IMR-90 (cell line): ENCODE data around the gene GRM5. TPM values are rescaled to one million over a fixed set of nuclear protein-coding genes. Genes with fewer than 3 reads are reported as not detected.

Experiments used
- ATAC-seq: fragments of 200-7000 bp; cut with Tn5 transposase; 2 replicates; pipeline ENCODE4 v1.9.1; 2020; ENCODE audit warnings: low read depth, mild to moderate bottlenecking, moderate library complexity
- BruUV-seq: library from RNA; stranded (reverse); fragments of 400-500 nt; replicated peaks from 2 replicates; lab custom pipeline; 2021; lab: Mats Ljungman, UMichigan
- CTCF ChIA-PET: fragments of 300-600 bp; formaldehyde crosslinking; extraction: SDS; loops from one replicate; lab custom pipeline; 2021; ENCODE audit warnings: antibody characterized with exemption; lab: Yijun Ruan, JAX
- POLR2A ChIA-PET: fragments of 300-600 bp; sonication (Branson Sonifier 250); formaldehyde crosslinking; loops from one replicate; lab custom pipeline; 2022; ENCODE audit warnings: antibody characterized with exemption; ENCODE audit not compliant: unreplicated experiment; lab: Charles Lee
- DNase-seq: peaks from one replicate; pipeline ENCODE4 v3.0.0; 2013
- H2AFZ ChIP-seq: replicated peaks from 2 replicates; pipeline ENCODE3; 2013; ENCODE audit warnings: low read length, mild to moderate bottlenecking; ENCODE audit not compliant: poor library complexity
- H2AK5ac ChIP-seq: 2 replicates; pipeline ENCODE4 v1.6.1; 2013; ENCODE audit warnings: low read depth, low read length, inconsistent platforms
- H2AK9ac ChIP-seq: replicated peaks from 2 replicates; pipeline ENCODE3; 2013; ENCODE audit warnings: mild to moderate bottlenecking, low read depth, low read length, moderate library complexity; ENCODE audit not compliant: poor library complexity
- H2BK120ac ChIP-seq: 2 replicates; pipeline ENCODE4 v1.6.1; 2013; ENCODE audit warnings: low read depth, low read length, inconsistent platforms
- H2BK15ac ChIP-seq: 3 replicates; pipeline ENCODE4 v1.6.1; 2013; ENCODE audit warnings: low read depth, low read length, inconsistent platforms
- H2BK20ac ChIP-seq: 2 replicates; pipeline ENCODE4 v1.6.1; 2013; ENCODE audit warnings: low read depth, mild to moderate bottlenecking, inconsistent platforms, low read length, moderate library complexity
- H2BK5ac ChIP-seq: 2 replicates; pipeline ENCODE4 v1.6.1; 2013; ENCODE audit warnings: mild to moderate bottlenecking, low read depth, low read length, inconsistent platforms; ENCODE audit not compliant: poor library complexity, severe bottlenecking
- H3K14ac ChIP-seq: replicated peaks from 2 replicates; pipeline ENCODE4 v1.6.1; 2013; ENCODE audit warnings: low read depth, low read length, inconsistent platforms
- H3K18ac ChIP-seq: 2 replicates; pipeline ENCODE4 v1.6.1; 2013; ENCODE audit warnings: low read depth, low read length, control low read depth
- H3K23ac ChIP-seq: 2 replicates; pipeline ENCODE4 v1.6.1; 2013; ENCODE audit warnings: low read depth, low read length, inconsistent platforms
- H3K27ac ChIP-seq: 2 replicates; pipeline ENCODE4 v1.5.1; 2013; ENCODE audit warnings: mild to moderate bottlenecking, control low read depth, low read length; ENCODE audit not compliant: insufficient read depth
- H3K27me3 ChIP-seq: 2 replicates; pipeline ENCODE4 v1.6.1; 2013; ENCODE audit warnings: low read length; ENCODE audit not compliant: control insufficient read depth, insufficient read depth
- H3K36me3 ChIP-seq: 2 replicates; pipeline ENCODE4 v1.6.1; 2013; ENCODE audit warnings: low read length, mixed read lengths; ENCODE audit not compliant: control insufficient read depth, insufficient read depth
- H3K4ac ChIP-seq: 2 replicates; pipeline ENCODE4 v1.6.1; 2013; ENCODE audit warnings: low read depth, low read length, inconsistent platforms
- H3K4me1 ChIP-seq: 2 replicates; pipeline ENCODE4 v1.6.1; 2013; ENCODE audit warnings: low read length, mixed read lengths; ENCODE audit not compliant: control insufficient read depth, insufficient read depth
- H3K4me2 ChIP-seq: 2 replicates; pipeline ENCODE4 v1.6.1; 2013; ENCODE audit warnings: low read depth, mild to moderate bottlenecking, control low read depth, low read length, moderate library complexity
- H3K4me3 ChIP-seq: 2 replicates; pipeline ENCODE4 v1.5.1; 2013; ENCODE audit warnings: low read depth, mild to moderate bottlenecking, control low read depth, low read length, moderate library complexity; ENCODE audit not compliant: insufficient read depth
- H3K56ac ChIP-seq: 2 replicates; pipeline ENCODE4 v1.6.1; 2013; ENCODE audit warnings: low read length, inconsistent platforms; ENCODE audit not compliant: insufficient read depth; ENCODE audit errors: extremely low read depth
- H3K79me1 ChIP-seq, 2 experiments: 2 replicates each; pipeline ENCODE4 v1.6.1; 2013; ENCODE audit warnings: low read length in 2 of 2, inconsistent platforms in 1 of 2, low read depth in 1 of 2
- H3K9ac ChIP-seq: 2 replicates; pipeline ENCODE4 v1.6.1; 2013; ENCODE audit warnings: low read depth, low read length, control low read depth
- H3K9me1 ChIP-seq: 2 replicates; pipeline ENCODE4 v1.6.1; 2013; ENCODE audit warnings: low read length, inconsistent platforms; ENCODE audit not compliant: insufficient read depth
- H3K9me3 ChIP-seq: 2 replicates; pipeline ENCODE4 v1.6.1; 2013; ENCODE audit warnings: low read length; ENCODE audit not compliant: control insufficient read depth, insufficient read depth
- H4K20me1 ChIP-seq: 2 replicates; pipeline ENCODE4 v1.6.1; 2013; ENCODE audit warnings: low read length, inconsistent platforms; ENCODE audit not compliant: insufficient read depth
- H4K5ac ChIP-seq: 2 replicates; pipeline ENCODE4 v1.6.1; 2013; ENCODE audit warnings: mild to moderate bottlenecking, low read depth, low read length, control low read depth
- H4K8ac ChIP-seq, 2 experiments: 2 replicates each; pipeline ENCODE4 v1.6.1; 2013; ENCODE audit warnings: low read depth in 2 of 2, low read length in 2 of 2, control low read depth in 1 of 2, inconsistent platforms in 1 of 2
- H4K91ac ChIP-seq: 2 replicates; pipeline ENCODE4 v1.6.1; 2013; ENCODE audit warnings: low read depth, low read length, inconsistent platforms; ENCODE audit not compliant: insufficient read depth
- BHLHE40 ChIP-seq: fragments of 150-350 bp; IDR thresholded peaks from 2 replicates; pipeline ENCODE4 v1.6.1; 2016; ENCODE audit warnings: mild to moderate bottlenecking, low read depth, low read length
- CEBPB ChIP-seq: IDR thresholded peaks from 2 replicates; pipeline ENCODE4 v1.6.1; 2012; ENCODE audit warnings: low read depth, low read length, improper control_type of control experiment
- CHD1 ChIP-seq: IDR thresholded peaks from 2 replicates; pipeline ENCODE4 v1.6.1; 2012; ENCODE audit warnings: low read depth, low read length, improper control_type of control experiment
- FOS ChIP-seq: fragments of 150-350 bp; IDR thresholded peaks from 2 replicates; pipeline ENCODE4 v1.6.1; 2016; ENCODE audit warnings: low read depth, low read length
- MAFK ChIP-seq: IDR thresholded peaks from 2 replicates; pipeline ENCODE4 v1.6.1; 2012; ENCODE audit warnings: low read depth, low read length, improper control_type of control experiment
- MAZ ChIP-seq: IDR thresholded peaks from 2 replicates; pipeline ENCODE4 v1.6.1; 2012; ENCODE audit warnings: low read depth, mild to moderate bottlenecking, low read length, improper control_type of control experiment, moderate library complexity, borderline replicate concordance
- MXI1 ChIP-seq: IDR thresholded peaks from 2 replicates; pipeline ENCODE4 v1.6.1; 2012; ENCODE audit warnings: low read depth, mild to moderate bottlenecking, low read length, moderate library complexity, borderline replicate concordance
- NFE2L2 ChIP-seq: fragments of 150-350 bp; IDR thresholded peaks from 2 replicates; pipeline ENCODE4 v1.6.1; 2016; ENCODE audit warnings: low read depth, mild to moderate bottlenecking, low read length
- POLR2A ChIP-seq: IDR thresholded peaks from 2 replicates; pipeline ENCODE4 v1.6.1; 2012; ENCODE audit warnings: mild to moderate bottlenecking, low read depth, low read length
- RAD21 ChIP-seq: IDR thresholded peaks from 2 replicates; pipeline ENCODE4 v1.6.1; 2012; ENCODE audit warnings: low read length, improper control_type of control experiment
- RCOR1 ChIP-seq: IDR thresholded peaks from 2 replicates; pipeline ENCODE4 v1.6.1; 2012; ENCODE audit warnings: mild to moderate bottlenecking, low read length, improper control_type of control experiment; ENCODE audit not compliant: insufficient replicate concordance
- RFX5 ChIP-seq: IDR thresholded peaks from 2 replicates; pipeline ENCODE4 v1.8.0; 2012; ENCODE audit warnings: low read depth, mild to moderate bottlenecking, low read length, moderate library complexity
- SMC3 ChIP-seq: fragments of 150-350 bp; IDR thresholded peaks from 2 replicates; pipeline ENCODE4 v1.6.1; 2016; ENCODE audit warnings: low read depth, mild to moderate bottlenecking, antibody characterized with exemption, low read length, moderate library complexity
- WGBS, 2 experiments: methylation state at CpG; one replicate each; pipeline versions ENCODE4 v1.1.5 to v1.1.7; 2013; ENCODE audit warnings: missing lambda C conversion rate in 2 of 2; ENCODE audit not compliant: insufficient read length in 1 of 2; ENCODE audit errors: extremely low coverage in 2 of 2; 5-methylcytosine and 5-hydroxymethylcytosine counted together
- dilution Hi-C: fragments of 300-500 bp; cut with HindIII; formaldehyde crosslinking; loops from one replicate; pipeline ENCODE4 v1.14.3; 2018; ENCODE audit warnings: low sequenced_read_pairs; ENCODE audit not compliant: unreplicated experiment
- in situ Hi-C: fragments of 300-500 bp; cut with MboI; formaldehyde crosslinking; loops from 3 replicates; pipeline ENCODE4 v1.14.3; 2019; ENCODE audit warnings: low sequenced_read_pairs, inconsistent platforms, mixed read lengths
- intact Hi-C: fragments of 100-400 bp; cut with micrococcal nuclease; formaldehyde crosslinking; loops from 2 replicates; pipeline ENCODE4 v1.10.0; 2022
- polyA plus RNA-seq, 3 experiments: library from polyadenylated mRNA; depleted of rRNA; stranded (reverse); fragments of >200 nt; gene quantifications; 2 replicates each; pipeline ENCODE4 v1.2.3, GENCODE V29; 2012; ENCODE audit warnings: low replicate concordance in 1 of 3
- total RNA-seq: library from RNA; depleted of rRNA; stranded (reverse); fragments of >200 nt; gene quantifications from 2 replicates; pipeline ENCODE4 v1.2.3, GENCODE V29; 2012
- TF ChIP-seq, protein P1 (sequence below): conservative IDR thresholded peaks from 2 replicates; pipeline ENCODE4 v1.5.1; 2012; ENCODE audit warnings: mild to moderate bottlenecking, low read depth, low read length, improper control_type of control experiment
- TF ChIP-seq, protein P2 (sequence below): fragments of 150-350 bp; IDR thresholded peaks from 2 replicates; pipeline ENCODE4 v1.6.1; 2017; ENCODE audit warnings: mild to moderate bottlenecking, antibody characterized with exemption, low read length, low read depth
- TF ChIP-seq, protein P3 (sequence below): fragments of 150-350 bp; IDR thresholded peaks from 2 replicates; pipeline ENCODE4 v1.6.1; 2016; ENCODE audit warnings: low read depth, mild to moderate bottlenecking, low read length, moderate library complexity, borderline replicate concordance

GRM5 gene
- total and polyA plus RNA-seq, 2 of the 4 experiments (the other 2 are of a cell fraction), result under 0.01 TPM

DNA sequence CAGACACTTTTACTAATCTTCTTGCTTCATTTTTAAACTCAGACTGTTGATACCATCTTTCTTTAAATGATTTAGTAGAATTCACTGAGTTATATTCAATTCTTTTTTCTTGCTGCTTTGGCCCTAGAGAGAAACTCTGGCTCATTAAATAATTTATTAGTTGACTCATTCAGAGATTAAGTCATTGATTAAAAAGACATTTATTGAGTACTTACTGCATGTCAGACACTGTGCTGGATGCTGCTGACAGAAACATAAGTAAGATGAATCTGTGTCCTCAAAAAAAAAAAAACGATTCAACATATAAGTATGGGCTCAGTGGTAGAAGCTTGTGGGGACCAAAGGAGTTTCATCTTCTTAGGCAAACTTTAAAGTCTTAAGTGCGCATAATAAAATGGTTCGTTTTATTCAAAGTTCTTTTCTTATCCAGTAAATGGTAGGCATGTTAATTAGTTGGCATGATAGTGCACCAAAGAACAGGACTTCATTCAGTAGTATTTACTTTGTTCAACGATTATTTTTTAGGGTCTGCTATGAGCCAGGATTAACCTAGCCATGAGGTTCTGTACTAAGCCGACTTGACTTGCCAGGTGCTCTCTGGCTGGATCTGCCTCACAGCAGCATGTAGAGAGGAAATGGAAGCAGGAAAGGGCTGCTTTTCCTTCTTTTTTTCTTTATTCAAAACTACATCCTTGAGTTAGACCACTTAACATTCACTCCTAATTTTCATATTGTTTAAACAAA lies 447.3 kb downstream of the GRM5 start:
- no peak for TF ChIP-seq BHLHE40
- no peak for TF ChIP-seq CEBPB
- no peak for TF ChIP-seq RFX5
- no peak for TF ChIP-seq CHD1
- no peak for TF ChIP-seq MXI1
- TF ChIP-seq FOS, result no peak
- no peak for TF ChIP-seq SMC3
- no peak for TF ChIP-seq POLR2A
- TF ChIP-seq, protein P1, sequence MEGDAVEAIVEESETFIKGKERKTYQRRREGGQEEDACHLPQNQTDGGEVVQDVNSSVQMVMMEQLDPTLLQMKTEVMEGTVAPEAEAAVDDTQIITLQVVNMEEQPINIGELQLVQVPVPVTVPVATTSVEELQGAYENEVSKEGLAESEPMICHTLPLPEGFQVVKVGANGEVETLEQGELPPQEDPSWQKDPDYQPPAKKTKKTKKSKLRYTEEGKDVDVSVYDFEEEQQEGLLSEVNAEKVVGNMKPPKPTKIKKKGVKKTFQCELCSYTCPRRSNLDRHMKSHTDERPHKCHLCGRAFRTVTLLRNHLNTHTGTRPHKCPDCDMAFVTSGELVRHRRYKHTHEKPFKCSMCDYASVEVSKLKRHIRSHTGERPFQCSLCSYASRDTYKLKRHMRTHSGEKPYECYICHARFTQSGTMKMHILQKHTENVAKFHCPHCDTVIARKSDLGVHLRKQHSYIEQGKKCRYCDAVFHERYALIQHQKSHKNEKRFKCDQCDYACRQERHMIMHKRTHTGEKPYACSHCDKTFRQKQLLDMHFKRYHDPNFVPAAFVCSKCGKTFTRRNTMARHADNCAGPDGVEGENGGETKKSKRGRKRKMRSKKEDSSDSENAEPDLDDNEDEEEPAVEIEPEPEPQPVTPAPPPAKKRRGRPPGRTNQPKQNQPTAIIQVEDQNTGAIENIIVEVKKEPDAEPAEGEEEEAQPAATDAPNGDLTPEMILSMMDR, result no peak
- no peak for TF ChIP-seq MAFK
- TF ChIP-seq, protein P2, sequence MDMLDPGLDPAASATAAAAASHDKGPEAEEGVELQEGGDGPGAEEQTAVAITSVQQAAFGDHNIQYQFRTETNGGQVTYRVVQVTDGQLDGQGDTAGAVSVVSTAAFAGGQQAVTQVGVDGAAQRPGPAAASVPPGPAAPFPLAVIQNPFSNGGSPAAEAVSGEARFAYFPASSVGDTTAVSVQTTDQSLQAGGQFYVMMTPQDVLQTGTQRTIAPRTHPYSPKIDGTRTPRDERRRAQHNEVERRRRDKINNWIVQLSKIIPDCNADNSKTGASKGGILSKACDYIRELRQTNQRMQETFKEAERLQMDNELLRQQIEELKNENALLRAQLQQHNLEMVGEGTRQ, result no peak
- TF ChIP-seq RCOR1, result no peak
- no peak for TF ChIP-seq RAD21
- TF ChIP-seq MAZ, result no peak
- TF ChIP-seq NFE2L2, result no peak
- TF ChIP-seq, protein P3, sequence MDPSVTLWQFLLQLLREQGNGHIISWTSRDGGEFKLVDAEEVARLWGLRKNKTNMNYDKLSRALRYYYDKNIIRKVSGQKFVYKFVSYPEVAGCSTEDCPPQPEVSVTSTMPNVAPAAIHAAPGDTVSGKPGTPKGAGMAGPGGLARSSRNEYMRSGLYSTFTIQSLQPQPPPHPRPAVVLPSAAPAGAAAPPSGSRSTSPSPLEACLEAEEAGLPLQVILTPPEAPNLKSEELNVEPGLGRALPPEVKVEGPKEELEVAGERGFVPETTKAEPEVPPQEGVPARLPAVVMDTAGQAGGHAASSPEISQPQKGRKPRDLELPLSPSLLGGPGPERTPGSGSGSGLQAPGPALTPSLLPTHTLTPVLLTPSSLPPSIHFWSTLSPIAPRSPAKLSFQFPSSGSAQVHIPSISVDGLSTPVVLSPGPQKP, result no peak
- ChIA-PET CTCF (interaction anchor here (0.6 kb wide), 1 partner anchor 216 kb away, joined by 4 read pairs; no protein-coding TSS in a partner anchor), POLR2A (no interaction called here)
- intact Hi-C loops, result no loop called here
- BruUV-seq, result no TSS peak
- dilution Hi-C loops, result no loop called here
- Histone ChIP-seq H3K4ac (no peak overlapping the region), H3K36me3 (no peaks in the 10 kb centered on the region), H3K9me1 (no peaks in the 10 kb centered on the region), H3K14ac (no peak overlapping the region), H4K8ac (no peak overlapping the region), H2AK5ac (no peak overlapping the region), H3K56ac (no peak overlapping the region), H2AFZ (no peak overlapping the region), H2BK120ac (no peak overlapping the region), H4K5ac (peak overlapping the region; percentile 56; the same call in 1 of the 2 replicates), H3K79me1 (no peaks in the 10 kb centered on the region), H4K91ac (no peak overlapping the region), H3K4me2 (no peak overlapping the region), H3K9me3 (no peaks in the 10 kb centered on the region), H3K27me3 (no peaks in the 10 kb centered on the region), H2AK9ac (no peak overlapping the region), H3K27ac (no peak overlapping the region), H3K4me1 (peaks cover 1% of the 10 kb centered on the region), H4K20me1 (no peaks in the 10 kb centered on the region), H2BK15ac (no peak overlapping the region), H3K4me3 (no peak overlapping the region), H3K23ac (no peak overlapping the region), H3K18ac (no peak overlapping the region), H2BK20ac (no peak overlapping the region), H3K9ac (no peak overlapping the region), H2BK5ac (no peak overlapping the region)
- DNase-seq, result no peak
- ATAC-seq, result no peak
- WGBS, 2 experiments, result no CpG with 5 or more reads among the region's 5 CpGs
- in situ Hi-C loops, result no loop called here
